ENCODE data around the gene CEP83. TPM values are rescaled to one million over a fixed set of nuclear protein-coding genes. Genes with fewer than 3 reads are reported as not detected.
"Not testable (repeated sequence)": the region's sequence is repeated elsewhere in the genome, so short reads cannot be mapped to it uniquely, and the experiment has no call there.

The CEP83 gene
- total RNA-seq, 4 donors from 2014 or later, result 7.9 to 25.9 (median 11.4) TPM

GRCh38 chr12:94397401-94397800 lies 62.3 kb downstream of the CEP83 start:
- Histone ChIP-seq H3K27ac (no peak overlapping the region), H3K27me3 (no peaks in the 10 kb centered on the region), H3K4me1 (no peaks in the 10 kb centered on the region), H3K36me3 (peaks cover 0 to 50% (median 0%) of the 10 kb centered on the region in 3 donors), H3K4me3 (no peak overlapping the region), H3K9me3 (peaks cover 0 to 20% (median 6%) of the 10 kb centered on the region in 3 donors)
- TF ChIP-seq POLR2A (IDR thresholded peaks at IDR 0.05) (no peak), CTCF (IDR thresholded peaks at IDR 0.05) (no peak)
- DNase-seq, result no peak
- 94 to 96% methylated on average over 4 of the region's 4 CpGs for WGBS, 2 donors
- intact Hi-C loops (cut with DNase I), result no loop called here

- H3K4me3 ChIP-seq; H3K27me3 ChIP-seq; H3K27ac ChIP-seq; DNase-seq; intact Hi-C loops (cut with DNase I); H3K4me1 ChIP-seq: not testable (repeated sequence)
- 93 to 100% methylated on average over 4 of the region's 4 CpGs for WGBS, 2 donors
- H3K9me3 ChIP-seq, result peaks cover 0 to 20% (median 6%) of the 10 kb centered on the region in 3 donors
- peaks cover 0 to 40% (median 0%) of the 10 kb centered on the region in 3 donors for H3K36me3 ChIP-seq
These were observed 63.7 kb downstream of the CEP83 start for GRCh38 chr12:94396014-94396413.

GRCh38 chr12:94390130-94390485 lies 69.6 kb downstream of the CEP83 start:
- peaks cover 0 to 19% (median 0%) of the 10 kb centered on the region in 3 donors for H3K36me3 ChIP-seq
- no peaks in the 10 kb centered on the region for H3K27me3 ChIP-seq
- no peak overlapping the region for H3K27ac ChIP-seq
- no peak overlapping the region for H3K4me3 ChIP-seq
- no peaks in the 10 kb centered on the region for H3K4me1 ChIP-seq
- DNase-seq, result no peak
- TF ChIP-seq CTCF (IDR thresholded peaks at IDR 0.05) (no peak), POLR2A (IDR thresholded peaks at IDR 0.05) (no peak)
- no peaks in the 10 kb centered on the region for H3K9me3 ChIP-seq
- 97% methylated on average over 3 of the region's 4 CpGs; no CpG with 5 or more reads in 1 of the 2 donors for WGBS, 2 donors
- intact Hi-C loops (cut with DNase I), result no loop called here

GRCh38 chr12:94389482-94390129 lies 70.1 kb downstream of the CEP83 start:
- H3K4me3 ChIP-seq; DNase-seq; H3K27me3 ChIP-seq; intact Hi-C loops (cut with DNase I); H3K9me3 ChIP-seq; H3K4me1 ChIP-seq; H3K27ac ChIP-seq: not testable (repeated sequence)
- WGBS, 2 donors, result 82 to 84% methylated on average over 7 to 9 of the region's 16 CpGs
- peaks cover 0 to 24% (median 0%) of the 10 kb centered on the region in 3 donors for H3K36me3 ChIP-seq

- no peaks in the 10 kb centered on the region for H3K9me3 ChIP-seq
- 80 to 85% methylated on average over 1 of the region's 1 CpG for WGBS, 2 donors
- H3K4me3 ChIP-seq, result no peak overlapping the region
- H3K4me1 ChIP-seq, result no peaks in the 10 kb centered on the region
- no peaks in the 10 kb centered on the region for H3K27me3 ChIP-seq
- intact Hi-C loops (cut with DNase I), result no loop called here
- H3K27ac ChIP-seq, result no peak overlapping the region
- DNase-seq, result no peak
- peaks cover 0 to 32% (median 0%) of the 10 kb centered on the region in 3 donors for H3K36me3 ChIP-seq
- TF ChIP-seq CTCF (IDR thresholded peaks at IDR 0.05) (no peak), POLR2A (IDR thresholded peaks at IDR 0.05) (no peak)
These were observed 73.2 kb downstream of the CEP83 start for GRCh38 chr12:94386422-94386821.

GRCh38 chr12:94384030-94384429 lies 75.6 kb downstream of the CEP83 start:
- no peak for DNase-seq
- no peak overlapping the region for H3K27ac ChIP-seq
- no peaks in the 10 kb centered on the region for H3K4me1 ChIP-seq
- H3K4me3 ChIP-seq, result no peak overlapping the region
- no peaks in the 10 kb centered on the region for H3K9me3 ChIP-seq
- H3K27me3 ChIP-seq, result no peaks in the 10 kb centered on the region
- TF ChIP-seq POLR2A (IDR thresholded peaks at IDR 0.05) (no peak), CTCF (IDR thresholded peaks at IDR 0.05) (no peak)
- H3K36me3 ChIP-seq, result peaks cover 0 to 22% (median 0%) of the 10 kb centered on the region in 3 donors
- intact Hi-C loops (cut with DNase I), result no loop called here
